Fibroblast of gingiva (primary cell): ENCODE measurements around the gene ELOA.
"Not testable (repeated sequence)": the region's sequence is repeated elsewhere in the genome, so short reads cannot be mapped to it uniquely, and the experiment has no call there.

Experiments used
- DNase-seq: peaks from one replicate; pipeline ENCODE4 v3.0.0-alpha.2; 2011; ENCODE audit warnings: low read depth

The ELOA gene

GRCh38 chr1:23784846-23785245 lies 41.6 kb downstream of the ELOA start:
- no peak for DNase-seq

DNA sequence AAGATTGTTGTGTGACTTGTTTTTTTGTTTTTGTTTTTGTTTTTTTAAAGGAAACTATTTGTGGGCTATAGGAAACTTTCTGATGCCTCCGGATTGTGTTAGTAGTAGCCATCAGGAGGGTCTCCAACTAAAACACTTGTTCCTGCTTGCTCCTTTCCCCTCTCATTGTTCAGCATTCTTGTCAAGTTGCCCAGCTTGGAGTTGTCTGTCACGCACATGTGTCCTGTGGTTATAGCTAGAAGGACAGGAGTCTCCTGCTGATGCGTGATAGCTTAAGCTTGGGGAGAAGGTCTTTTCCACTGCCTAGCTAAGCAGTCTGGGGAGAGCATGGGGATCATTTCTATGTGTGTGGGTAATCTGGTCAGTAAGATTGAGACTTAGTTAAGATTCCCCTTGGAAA lies 44.4 kb downstream of the ELOA start:
- DNase-seq = no peak

DNA sequence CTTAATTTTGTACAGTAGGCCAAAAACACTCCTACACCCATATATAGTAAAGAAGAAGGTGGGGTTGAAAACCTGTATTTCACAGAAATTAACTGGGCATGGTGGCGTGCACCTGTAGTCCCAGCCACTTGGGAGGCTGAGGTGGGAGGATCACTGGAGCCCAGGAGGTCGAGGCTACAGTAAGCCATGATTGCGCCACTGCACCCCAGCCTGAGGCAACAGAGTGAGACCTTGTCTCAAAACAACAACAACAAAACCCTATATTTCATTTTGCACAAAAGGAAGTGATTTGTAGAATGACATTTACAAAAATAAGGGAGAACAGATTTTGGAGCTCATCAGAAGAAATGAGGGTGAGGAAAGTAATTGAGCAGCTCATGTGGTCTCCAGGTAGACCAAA lies 45.4 kb downstream of the ELOA start:
- DNase-seq = no peak

- DNase-seq = peak; percentile 88
These were observed 47.6 kb downstream of the ELOA start, which contains the start of gene LYPLA2 for GRCh38 chr1:23790696-23791515. Gene LYPLA2 (plus strand): TSS chr1:23791145. CDS start chr1:23792683, 1,538 bp downstream.

GRCh38 chr1:23791516-23792047 lies 48.3 kb downstream of the ELOA start:
- no peak for DNase-seq

DNA sequence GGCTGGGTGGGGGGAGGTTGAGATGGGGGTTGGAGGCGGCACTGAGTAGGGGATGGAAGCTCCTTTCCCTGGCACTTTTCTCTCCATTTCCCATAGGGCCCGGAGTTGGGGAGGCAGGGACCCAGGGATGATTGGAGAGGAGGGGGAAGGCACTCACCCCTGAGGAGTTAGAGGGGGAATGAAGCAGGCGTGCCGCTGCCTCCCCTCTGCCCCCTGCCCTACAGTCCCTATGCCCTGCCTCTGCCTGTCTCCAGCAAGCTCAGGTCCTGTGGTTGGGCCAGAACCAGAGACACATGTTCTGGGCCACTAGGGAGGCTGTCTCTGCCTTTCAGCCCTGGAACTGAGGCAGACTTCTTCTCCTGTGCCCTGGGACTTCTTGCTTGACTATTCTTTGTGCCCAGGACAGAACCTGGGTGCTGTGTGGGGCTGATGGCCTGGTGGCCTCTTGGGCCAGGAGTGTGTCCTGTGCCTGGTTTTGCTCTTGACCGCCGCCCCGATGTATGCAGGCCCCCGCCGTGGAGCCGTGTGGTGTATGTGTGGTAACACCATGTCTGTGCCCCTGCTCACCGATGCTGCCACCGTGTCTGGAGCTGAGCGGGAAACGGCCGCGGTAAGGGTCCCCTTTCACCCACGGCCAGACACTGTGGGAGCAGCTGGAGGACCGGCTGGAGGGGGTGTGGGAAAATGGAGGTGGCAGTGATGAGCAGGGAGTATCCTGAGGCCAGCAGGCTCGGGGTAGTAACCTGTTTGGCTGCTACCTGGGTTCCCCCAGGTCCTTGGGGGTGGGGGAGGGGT lies 49.1 kb downstream of the ELOA start:
- DNase-seq = no peak

GRCh38 chr1:23793018-23793781 lies 49.9 kb downstream of the ELOA start:
- DNase-seq = peak; percentile 24

GRCh38 chr1:23793861-23794731 lies 50.8 kb downstream of the ELOA start:
- no peak for DNase-seq

DNA sequence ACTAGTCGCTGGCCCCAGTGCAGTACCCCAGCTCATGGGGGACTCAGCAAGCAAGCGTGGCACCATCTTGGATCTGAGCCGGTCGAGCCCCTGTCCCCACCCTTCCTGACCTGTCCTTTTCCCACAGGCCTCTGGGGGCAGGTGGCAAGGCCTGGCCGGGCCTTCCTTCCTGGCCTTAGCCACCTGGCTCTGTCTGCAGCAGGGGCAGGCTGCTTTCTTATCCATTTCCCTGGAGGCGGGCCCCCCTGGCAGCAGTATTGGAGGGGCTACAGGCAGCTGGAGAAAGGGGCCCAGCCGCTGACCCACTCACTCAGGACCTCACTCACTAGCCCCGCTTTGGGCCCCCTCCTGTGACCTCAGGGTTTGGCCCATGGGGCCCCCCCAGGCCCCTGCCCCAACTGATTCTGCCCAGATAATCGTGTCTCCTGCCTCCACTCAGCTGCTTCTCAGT lies 51.5 kb downstream of the ELOA start:
- not testable (repeated sequence) for DNase-seq

GRCh38 chr1:23795676-23796465 lies 52.6 kb downstream of the ELOA start:
- DNase-seq = no peak

GRCh38 chr1:23796466-23797271 lies 53.4 kb downstream of the ELOA start:
- no peak for DNase-seq

GRCh38 chr1:23797478-23798448 lies 54.5 kb downstream of the ELOA start:
- no peak for DNase-seq

- no peak for DNase-seq
These were observed 55.4 kb downstream of the ELOA start for GRCh38 chr1:23798662-23799142.

GRCh38 chr1:23799255-23799569 lies 55.9 kb downstream of the ELOA start:
- DNase-seq = no peak

DNA sequence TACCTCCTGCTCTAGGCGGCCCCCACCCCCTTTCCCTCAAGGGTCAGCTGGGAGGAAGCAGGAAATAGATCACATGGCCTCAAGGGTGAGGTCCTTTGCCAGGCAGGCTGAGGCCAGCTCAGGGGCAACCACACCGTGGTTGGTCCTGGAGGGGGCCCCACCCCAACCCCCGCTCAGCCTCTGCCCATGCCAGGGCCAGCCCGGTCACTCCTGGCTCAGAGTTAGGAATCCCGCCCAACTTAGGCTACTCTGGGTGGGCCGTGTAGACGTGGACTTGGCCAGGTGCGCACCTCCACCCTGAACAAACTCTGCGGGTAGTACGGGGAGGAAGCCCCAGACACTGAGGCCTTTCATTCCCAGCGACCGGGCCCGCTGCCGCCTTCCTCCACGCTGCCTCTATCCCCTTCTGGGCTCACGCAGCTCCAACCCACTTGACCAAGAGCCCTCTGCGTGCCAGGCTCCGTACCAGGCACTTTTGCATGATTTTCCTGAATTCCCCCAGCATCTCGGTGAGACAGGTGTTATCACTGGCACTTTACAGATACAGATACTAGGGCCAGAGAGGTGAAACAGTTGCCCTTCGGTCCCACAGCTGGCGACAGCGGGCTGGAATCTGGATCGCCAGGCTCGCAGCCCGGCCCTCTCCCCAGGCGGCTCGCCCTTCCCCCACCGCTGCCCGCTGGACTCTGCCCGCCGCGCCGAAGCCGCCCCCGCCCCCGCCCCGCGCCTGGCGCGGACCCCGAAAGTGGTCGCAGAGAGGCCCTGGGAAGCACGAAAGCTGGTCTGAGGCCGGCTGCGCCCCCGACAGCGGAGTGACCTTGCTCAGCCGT lies 56.5 kb downstream of the ELOA start:
- peak; percentile 43 for DNase-seq

DNA sequence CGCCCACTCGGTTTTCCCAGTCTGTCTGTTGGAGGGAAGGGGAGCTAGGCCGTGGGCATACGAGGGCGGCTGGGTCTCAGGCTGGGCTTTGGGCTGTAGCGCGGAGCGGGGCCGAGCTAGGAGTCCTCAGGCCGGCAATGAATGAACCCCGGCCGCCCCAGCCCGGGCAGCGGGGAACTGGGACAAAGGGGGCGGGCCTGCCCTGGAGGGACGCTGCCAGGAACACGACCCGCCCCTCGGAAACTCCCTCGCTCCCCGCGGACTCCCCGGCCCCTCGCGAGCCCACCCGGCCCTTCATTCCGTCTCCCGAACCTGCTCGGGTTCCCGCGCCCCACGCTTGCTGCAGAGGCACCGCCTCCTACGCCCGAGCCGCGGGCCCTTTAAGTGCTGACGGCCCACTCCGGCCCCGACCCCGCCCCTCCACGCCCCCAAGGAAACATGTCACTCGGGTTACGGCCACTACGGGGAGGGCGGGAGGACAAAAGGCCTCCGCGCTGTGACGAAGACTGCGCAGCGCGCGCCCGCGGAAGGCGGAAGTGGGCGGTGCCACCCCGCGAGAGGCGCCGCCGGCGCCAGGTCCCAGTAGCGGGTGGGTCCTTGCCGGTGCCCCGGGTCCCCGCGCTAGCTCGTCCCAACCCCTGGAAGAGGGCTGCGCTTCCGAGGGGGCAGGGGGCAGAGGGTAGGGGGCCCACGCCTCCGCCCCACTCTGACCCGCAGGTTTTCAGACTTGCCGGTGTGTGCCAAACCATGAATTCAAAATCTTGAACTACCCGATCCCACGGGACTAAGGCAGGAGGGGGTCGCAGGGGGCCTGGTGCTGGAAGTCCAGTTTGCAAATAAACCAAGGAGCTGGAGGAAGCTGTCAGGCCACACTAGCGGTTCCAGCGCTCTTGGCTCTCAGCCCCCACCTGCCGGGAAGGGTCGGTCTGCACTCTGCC lies 57.4 kb downstream of the ELOA start, which contains the start of gene GALE:
Gene GALE (minus strand): TSS at position 355 of the 938 bp plus-strand sequence. CDS start 1,747 bp downstream, outside the sequence.
- peak; percentile 94 for DNase-seq
